SIG-M5 (cell line): Measurements from ENCODE around the gene ENDOV.

Experiments used
- DNase-seq: peaks from one replicate; lab custom pipeline; 2025; lab: John Stamatoyannopoulos, UW

ENDOV gene

GRCh38 chr17:80449930-80450576 is 35.1 kb downstream of the ENDOV start:
- no peak for DNase-seq

GRCh38 chr17:80451104-80451775 is 36.3 kb downstream of the ENDOV start:
- no peak for DNase-seq

- no peak for DNase-seq
These were observed 37.4 kb downstream of the ENDOV start for GRCh38 chr17:80452173-80452915.

GRCh38 chr17:80453126-80453997 is 38.4 kb downstream of the ENDOV start:
- DNase-seq = no peak

GRCh38 chr17:80453998-80454556 is 39.1 kb downstream of the ENDOV start:
- DNase-seq = no peak

GRCh38 chr17:80454557-80455335 is 39.8 kb downstream of the ENDOV start:
- peak; percentile 74 for DNase-seq

- DNase-seq = no peak
These were observed 40.4 kb downstream of the ENDOV start for GRCh38 chr17:80455336-80455710.

GRCh38 chr17:80455784-80456183 is 40.8 kb downstream of the ENDOV start:
- DNase-seq = no peak

GRCh38 chr17:80456465-80457235 is 41.7 kb downstream of the ENDOV start:
- no peak for DNase-seq

GRCh38 chr17:80457236-80457856 is 42.4 kb downstream of the ENDOV start:
- DNase-seq = no peak

- no peak for DNase-seq
These were observed 43.0 kb downstream of the ENDOV start for GRCh38 chr17:80458016-80458415.

- no peak for DNase-seq
These were observed 44.3 kb downstream of the ENDOV start for GRCh38 chr17:80459234-80459633.

- no peak for DNase-seq
These were observed 45.5 kb downstream of the ENDOV start for GRCh38 chr17:80460429-80460834.

GRCh38 chr17:80461528-80462160 is 46.7 kb downstream of the ENDOV start:
- no peak for DNase-seq

GRCh38 chr17:80463784-80464400 is 48.9 kb downstream of the ENDOV start:
- no peak for DNase-seq

- DNase-seq = no peak
These were observed 49.5 kb downstream of the ENDOV start for GRCh38 chr17:80464486-80464885.

GRCh38 chr17:80465327-80465974 is 50.5 kb downstream of the ENDOV start:
- no peak for DNase-seq

GRCh38 chr17:80466188-80466705 is 51.3 kb downstream of the ENDOV start:
- no peak for DNase-seq
